IMR-90 (cell line): ENCODE results near the gene CABP2. TPM values are rescaled to one million over a fixed set of nuclear protein-coding genes. Genes with fewer than 3 reads are reported as not detected.

Source experiments
- ATAC-seq: fragments of 200-7000 bp; cut with Tn5 transposase; 2 replicates; pipeline ENCODE4 v1.9.1; 2020; ENCODE audit warnings: low read depth, mild to moderate bottlenecking, moderate library complexity
- BruUV-seq: library from RNA; stranded (reverse); fragments of 400-500 nt; replicated peaks from 2 replicates; lab custom pipeline; 2021; lab: Mats Ljungman, UMichigan
- CTCF ChIA-PET: fragments of 300-600 bp; formaldehyde crosslinking; extraction: SDS; loops from one replicate; lab custom pipeline; 2021; ENCODE audit warnings: antibody characterized with exemption; lab: Yijun Ruan, JAX
- POLR2A ChIA-PET: fragments of 300-600 bp; sonication (Branson Sonifier 250); formaldehyde crosslinking; loops from one replicate; lab custom pipeline; 2022; ENCODE audit warnings: antibody characterized with exemption; ENCODE audit not compliant: unreplicated experiment; lab: Charles Lee
- DNase-seq: peaks from one replicate; pipeline ENCODE4 v3.0.0; 2013
- H2AFZ ChIP-seq: replicated peaks from 2 replicates; pipeline ENCODE3; 2013; ENCODE audit warnings: low read length, mild to moderate bottlenecking; ENCODE audit not compliant: poor library complexity
- H2AK5ac ChIP-seq: 2 replicates; pipeline ENCODE4 v1.6.1; 2013; ENCODE audit warnings: low read depth, low read length, inconsistent platforms
- H2AK9ac ChIP-seq: replicated peaks from 2 replicates; pipeline ENCODE3; 2013; ENCODE audit warnings: mild to moderate bottlenecking, low read depth, low read length, moderate library complexity; ENCODE audit not compliant: poor library complexity
- H2BK120ac ChIP-seq: 2 replicates; pipeline ENCODE4 v1.6.1; 2013; ENCODE audit warnings: low read depth, low read length, inconsistent platforms
- H2BK15ac ChIP-seq: 3 replicates; pipeline ENCODE4 v1.6.1; 2013; ENCODE audit warnings: low read depth, low read length, inconsistent platforms
- H2BK20ac ChIP-seq: 2 replicates; pipeline ENCODE4 v1.6.1; 2013; ENCODE audit warnings: low read depth, mild to moderate bottlenecking, inconsistent platforms, low read length, moderate library complexity
- H2BK5ac ChIP-seq: 2 replicates; pipeline ENCODE4 v1.6.1; 2013; ENCODE audit warnings: mild to moderate bottlenecking, low read depth, low read length, inconsistent platforms; ENCODE audit not compliant: poor library complexity, severe bottlenecking
- H3K14ac ChIP-seq: replicated peaks from 2 replicates; pipeline ENCODE4 v1.6.1; 2013; ENCODE audit warnings: low read depth, low read length, inconsistent platforms
- H3K18ac ChIP-seq: 2 replicates; pipeline ENCODE4 v1.6.1; 2013; ENCODE audit warnings: low read depth, low read length, control low read depth
- H3K23ac ChIP-seq: 2 replicates; pipeline ENCODE4 v1.6.1; 2013; ENCODE audit warnings: low read depth, low read length, inconsistent platforms
- H3K27ac ChIP-seq: 2 replicates; pipeline ENCODE4 v1.5.1; 2013; ENCODE audit warnings: mild to moderate bottlenecking, control low read depth, low read length; ENCODE audit not compliant: insufficient read depth
- H3K27me3 ChIP-seq: 2 replicates; pipeline ENCODE4 v1.6.1; 2013; ENCODE audit warnings: low read length; ENCODE audit not compliant: control insufficient read depth, insufficient read depth
- H3K36me3 ChIP-seq: 2 replicates; pipeline ENCODE4 v1.6.1; 2013; ENCODE audit warnings: low read length, mixed read lengths; ENCODE audit not compliant: control insufficient read depth, insufficient read depth
- H3K4ac ChIP-seq: 2 replicates; pipeline ENCODE4 v1.6.1; 2013; ENCODE audit warnings: low read depth, low read length, inconsistent platforms
- H3K4me1 ChIP-seq: 2 replicates; pipeline ENCODE4 v1.6.1; 2013; ENCODE audit warnings: low read length, mixed read lengths; ENCODE audit not compliant: control insufficient read depth, insufficient read depth
- H3K4me2 ChIP-seq: 2 replicates; pipeline ENCODE4 v1.6.1; 2013; ENCODE audit warnings: low read depth, mild to moderate bottlenecking, control low read depth, low read length, moderate library complexity
- H3K4me3 ChIP-seq: 2 replicates; pipeline ENCODE4 v1.5.1; 2013; ENCODE audit warnings: low read depth, mild to moderate bottlenecking, control low read depth, low read length, moderate library complexity; ENCODE audit not compliant: insufficient read depth
- H3K56ac ChIP-seq: 2 replicates; pipeline ENCODE4 v1.6.1; 2013; ENCODE audit warnings: low read length, inconsistent platforms; ENCODE audit not compliant: insufficient read depth; ENCODE audit errors: extremely low read depth
- H3K79me1 ChIP-seq, 2 experiments: 2 replicates each; pipeline ENCODE4 v1.6.1; 2013; ENCODE audit warnings: low read length in 2 of 2, inconsistent platforms in 1 of 2, low read depth in 1 of 2
- H3K9ac ChIP-seq: 2 replicates; pipeline ENCODE4 v1.6.1; 2013; ENCODE audit warnings: low read depth, low read length, control low read depth
- H3K9me1 ChIP-seq: 2 replicates; pipeline ENCODE4 v1.6.1; 2013; ENCODE audit warnings: low read length, inconsistent platforms; ENCODE audit not compliant: insufficient read depth
- H3K9me3 ChIP-seq: 2 replicates; pipeline ENCODE4 v1.6.1; 2013; ENCODE audit warnings: low read length; ENCODE audit not compliant: control insufficient read depth, insufficient read depth
- H4K20me1 ChIP-seq: 2 replicates; pipeline ENCODE4 v1.6.1; 2013; ENCODE audit warnings: low read length, inconsistent platforms; ENCODE audit not compliant: insufficient read depth
- H4K5ac ChIP-seq: 2 replicates; pipeline ENCODE4 v1.6.1; 2013; ENCODE audit warnings: mild to moderate bottlenecking, low read depth, low read length, control low read depth
- H4K8ac ChIP-seq, 2 experiments: 2 replicates each; pipeline ENCODE4 v1.6.1; 2013; ENCODE audit warnings: low read depth in 2 of 2, low read length in 2 of 2, control low read depth in 1 of 2, inconsistent platforms in 1 of 2
- H4K91ac ChIP-seq: 2 replicates; pipeline ENCODE4 v1.6.1; 2013; ENCODE audit warnings: low read depth, low read length, inconsistent platforms; ENCODE audit not compliant: insufficient read depth
- CEBPB ChIP-seq: IDR thresholded peaks from 2 replicates; pipeline ENCODE4 v1.6.1; 2012; ENCODE audit warnings: low read depth, low read length, improper control_type of control experiment
- CHD1 ChIP-seq: IDR thresholded peaks from 2 replicates; pipeline ENCODE4 v1.6.1; 2012; ENCODE audit warnings: low read depth, low read length, improper control_type of control experiment
- CTCF ChIP-seq: conservative IDR thresholded peaks from 2 replicates; pipeline ENCODE4 v1.5.1; 2012; ENCODE audit warnings: mild to moderate bottlenecking, low read depth, low read length, improper control_type of control experiment
- ELK1 ChIP-seq: fragments of 150-350 bp; IDR thresholded peaks from 2 replicates; pipeline ENCODE4 v1.6.1; 2016; ENCODE audit warnings: low read depth, mild to moderate bottlenecking, low read length, moderate library complexity, borderline replicate concordance
- FOS ChIP-seq: fragments of 150-350 bp; IDR thresholded peaks from 2 replicates; pipeline ENCODE4 v1.6.1; 2016; ENCODE audit warnings: low read depth, low read length
- MAFK ChIP-seq: IDR thresholded peaks from 2 replicates; pipeline ENCODE4 v1.6.1; 2012; ENCODE audit warnings: low read depth, low read length, improper control_type of control experiment
- NFE2L2 ChIP-seq: fragments of 150-350 bp; IDR thresholded peaks from 2 replicates; pipeline ENCODE4 v1.6.1; 2016; ENCODE audit warnings: low read depth, mild to moderate bottlenecking, low read length
- RCOR1 ChIP-seq: IDR thresholded peaks from 2 replicates; pipeline ENCODE4 v1.6.1; 2012; ENCODE audit warnings: mild to moderate bottlenecking, low read length, improper control_type of control experiment; ENCODE audit not compliant: insufficient replicate concordance
- RFX5 ChIP-seq: IDR thresholded peaks from 2 replicates; pipeline ENCODE4 v1.8.0; 2012; ENCODE audit warnings: low read depth, mild to moderate bottlenecking, low read length, moderate library complexity
- WGBS, 2 experiments: methylation state at CpG; one replicate each; pipeline versions ENCODE4 v1.1.5 to v1.1.7; 2013; ENCODE audit warnings: missing lambda C conversion rate in 2 of 2; ENCODE audit not compliant: insufficient read length in 1 of 2; ENCODE audit errors: extremely low coverage in 2 of 2; 5-methylcytosine and 5-hydroxymethylcytosine counted together
- dilution Hi-C: fragments of 300-500 bp; cut with HindIII; formaldehyde crosslinking; loops from one replicate; pipeline ENCODE4 v1.14.3; 2018; ENCODE audit warnings: low sequenced_read_pairs; ENCODE audit not compliant: unreplicated experiment
- in situ Hi-C: fragments of 300-500 bp; cut with MboI; formaldehyde crosslinking; loops from 3 replicates; pipeline ENCODE4 v1.14.3; 2019; ENCODE audit warnings: low sequenced_read_pairs, inconsistent platforms, mixed read lengths
- intact Hi-C: fragments of 100-400 bp; cut with micrococcal nuclease; formaldehyde crosslinking; loops from 2 replicates; pipeline ENCODE4 v1.10.0; 2022
- polyA plus RNA-seq, 3 experiments: library from polyadenylated mRNA; depleted of rRNA; stranded (reverse); fragments of >200 nt; gene quantifications; 2 replicates each; pipeline ENCODE4 v1.2.3, GENCODE V29; 2012; ENCODE audit warnings: low replicate concordance in 1 of 3
- total RNA-seq: library from RNA; depleted of rRNA; stranded (reverse); fragments of >200 nt; gene quantifications from 2 replicates; pipeline ENCODE4 v1.2.3, GENCODE V29; 2012

The CABP2 gene
- total and polyA plus RNA-seq, 2 of the 4 experiments (the other 2 are of a cell fraction) = not detected

- H2BK15ac ChIP-seq = no peak overlapping the region
- no peaks in the 10 kb centered on the region for H3K36me3 ChIP-seq
- no peak for DNase-seq
- BruUV-seq = no TSS peak
- H2BK20ac ChIP-seq = no peak overlapping the region
- no peak overlapping the region for H3K4me2 ChIP-seq
- in situ Hi-C loops = no loop called here
- H4K5ac ChIP-seq = no peak overlapping the region
- 94% methylated on average over 6 of the region's 25 CpGs; no CpG with 5 or more reads in 1 of the 2 experiments for WGBS, 2 experiments
- H3K18ac ChIP-seq = no peak overlapping the region
- TF ChIP-seq FOS (no peak), RCOR1 (no peak), RFX5 (no peak), CHD1 (no peak), MAFK (no peak), CTCF (no peak), CEBPB (no peak), ELK1 (no peak), NFE2L2 (no peak)
- no peaks in the 10 kb centered on the region for H3K79me1 ChIP-seq
- no peak overlapping the region for H3K27ac ChIP-seq
- no peak overlapping the region for H2AK5ac ChIP-seq
- intact Hi-C loops = no loop called here
- H3K9ac ChIP-seq = no peak overlapping the region
- H3K4me1 ChIP-seq = no peaks in the 10 kb centered on the region
- no peak overlapping the region for H3K23ac ChIP-seq
- H4K20me1 ChIP-seq = no peaks in the 10 kb centered on the region
- no peaks in the 10 kb centered on the region for H3K9me1 ChIP-seq
- H2BK120ac ChIP-seq = no peak overlapping the region
- H3K9me3 ChIP-seq = no peaks in the 10 kb centered on the region
- no peak overlapping the region for H4K91ac ChIP-seq
- CTCF ChIA-PET = no interaction called here
- peak overlapping the region; percentile 56 for H2AFZ ChIP-seq
- dilution Hi-C loops = no loop called here
- POLR2A ChIA-PET = no interaction called here
- H2AK9ac ChIP-seq = no peak overlapping the region
- H3K4me3 ChIP-seq = no peak overlapping the region
- H3K4ac ChIP-seq = no peak overlapping the region
- H2BK5ac ChIP-seq = no peak overlapping the region
- H3K14ac ChIP-seq = no peak overlapping the region
- H3K27me3 ChIP-seq = peaks cover 19% of the 10 kb centered on the region
- no peak for ATAC-seq
- H3K56ac ChIP-seq = no peak overlapping the region
- no peak overlapping the region for H4K8ac ChIP-seq
These were observed 572 bp upstream of the CABP2 start for GRCh38 chr11:67523556-67524479.
